ENCODE data around the gene PRPF31.

DNA sequence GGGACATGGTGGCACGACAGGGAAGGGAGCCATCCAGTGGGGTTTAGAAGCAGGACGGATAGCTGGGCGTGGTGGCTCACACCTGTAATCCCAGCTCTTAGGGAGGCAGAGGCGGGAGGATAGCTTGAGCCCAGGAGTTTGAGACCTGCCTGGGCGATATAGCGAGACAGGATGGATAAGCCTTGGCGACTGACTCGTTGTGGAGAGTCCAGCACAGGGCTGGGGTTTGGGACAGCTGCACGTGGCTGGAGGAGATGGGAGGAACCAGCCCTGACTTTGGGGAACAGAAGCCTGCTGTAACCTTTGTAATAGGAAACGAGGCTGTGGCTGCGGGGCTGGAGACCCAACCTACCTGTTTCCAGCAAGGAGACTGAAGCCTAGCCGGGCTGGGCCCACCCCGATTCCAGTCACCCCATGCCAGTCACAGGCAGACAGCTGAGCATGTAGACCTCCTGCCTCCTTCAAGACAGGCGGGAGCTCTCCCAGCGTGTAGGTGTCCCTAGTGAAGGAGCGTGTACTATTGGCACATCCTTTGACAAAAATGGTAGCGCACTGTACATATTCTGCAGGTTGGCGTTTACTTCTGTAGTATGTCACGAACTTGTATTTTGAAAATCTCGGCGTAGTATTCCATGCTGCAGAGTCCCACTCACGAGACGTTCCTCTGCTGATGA lies 35.9 kb downstream of the PRPF31 start:
- TF ChIP-seq POLR2A (IDR thresholded peaks at IDR 0.05), result no peak
- TF ChIP-seq, protein P1, sequence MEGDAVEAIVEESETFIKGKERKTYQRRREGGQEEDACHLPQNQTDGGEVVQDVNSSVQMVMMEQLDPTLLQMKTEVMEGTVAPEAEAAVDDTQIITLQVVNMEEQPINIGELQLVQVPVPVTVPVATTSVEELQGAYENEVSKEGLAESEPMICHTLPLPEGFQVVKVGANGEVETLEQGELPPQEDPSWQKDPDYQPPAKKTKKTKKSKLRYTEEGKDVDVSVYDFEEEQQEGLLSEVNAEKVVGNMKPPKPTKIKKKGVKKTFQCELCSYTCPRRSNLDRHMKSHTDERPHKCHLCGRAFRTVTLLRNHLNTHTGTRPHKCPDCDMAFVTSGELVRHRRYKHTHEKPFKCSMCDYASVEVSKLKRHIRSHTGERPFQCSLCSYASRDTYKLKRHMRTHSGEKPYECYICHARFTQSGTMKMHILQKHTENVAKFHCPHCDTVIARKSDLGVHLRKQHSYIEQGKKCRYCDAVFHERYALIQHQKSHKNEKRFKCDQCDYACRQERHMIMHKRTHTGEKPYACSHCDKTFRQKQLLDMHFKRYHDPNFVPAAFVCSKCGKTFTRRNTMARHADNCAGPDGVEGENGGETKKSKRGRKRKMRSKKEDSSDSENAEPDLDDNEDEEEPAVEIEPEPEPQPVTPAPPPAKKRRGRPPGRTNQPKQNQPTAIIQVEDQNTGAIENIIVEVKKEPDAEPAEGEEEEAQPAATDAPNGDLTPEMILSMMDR (IDR thresholded peaks at IDR 0.05), result no peak
